Right kidney (tissue), 9 donors: ENCODE results near the gene SLC25A53.
A peak's percentile ranks its signal among the peaks of the same experiment; 100 is the strongest.

Experiments used
- DNase-seq: peaks from one replicate; pipeline ENCODE4 v3.0.0-alpha.2; 2016
- long read RNA-seq, 8 donors: transcript quantifications; one replicate each; lab custom pipeline, GENCODE V29; 2026

Gene SLC25A53, protein sequence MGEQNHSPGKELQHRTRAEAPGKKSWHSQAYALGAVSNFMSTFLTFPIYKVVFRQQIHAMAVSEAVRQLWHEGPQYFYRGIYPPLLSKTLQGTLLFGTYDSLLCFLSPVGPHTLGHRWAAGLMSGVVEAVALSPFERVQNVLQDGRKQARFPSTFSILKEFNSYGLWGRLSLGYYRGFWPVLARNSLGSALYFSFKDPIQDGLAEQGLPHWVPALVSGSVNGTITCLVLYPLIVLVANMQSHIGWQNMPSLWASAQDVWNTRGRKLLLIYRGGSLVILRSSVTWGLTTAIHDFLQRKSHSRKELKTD
- long read RNA-seq, donor 1, transcript SLC25A53-201 (2 exons, 731 nt): major isoform, 5 of 5 reads
- long read RNA-seq, donor 1, partial matches to known transcripts: 0 of 5 reads
- long read RNA-seq, donor 1, other reads (novel, unspliced or antisense): 0 of 5 reads
- long read RNA-seq, donor 2: 0 reads
- long read RNA-seq, donor 3, partial matches to known transcripts: 0 of 3 reads
- long read RNA-seq, donor 3, other reads (novel, unspliced or antisense): 0 of 3 reads
- long read RNA-seq, donor 4, partial matches to known transcripts: 0 of 4 reads
- long read RNA-seq, donor 4, other reads (novel, unspliced or antisense): 0 of 4 reads
- long read RNA-seq, donor 5, partial matches to known transcripts: 0 of 1 reads
- long read RNA-seq, donor 5, other reads (novel, unspliced or antisense): 0 of 1 reads
- long read RNA-seq, donor 6, full-length matches to known transcripts: 3 of 3 reads
- long read RNA-seq, donor 6, partial matches to known transcripts: 0 of 3 reads
- long read RNA-seq, donor 6, other reads (novel, unspliced or antisense): 0 of 3 reads
- long read RNA-seq, donor 7, transcript SLC25A53-201 (2 exons, 731 nt): major isoform, 6 of 68 reads
- long read RNA-seq, donor 7, partial matches to known transcripts: 62 of 68 reads
- long read RNA-seq, donor 7, other reads (novel, unspliced or antisense): 0 of 68 reads
- long read RNA-seq, donor 8, transcript SLC25A53-201 (2 exons, 731 nt): major isoform, 10 of 10 reads
- long read RNA-seq, donor 8, partial matches to known transcripts: 0 of 10 reads
- long read RNA-seq, donor 8, other reads (novel, unspliced or antisense): 0 of 10 reads

DNA sequence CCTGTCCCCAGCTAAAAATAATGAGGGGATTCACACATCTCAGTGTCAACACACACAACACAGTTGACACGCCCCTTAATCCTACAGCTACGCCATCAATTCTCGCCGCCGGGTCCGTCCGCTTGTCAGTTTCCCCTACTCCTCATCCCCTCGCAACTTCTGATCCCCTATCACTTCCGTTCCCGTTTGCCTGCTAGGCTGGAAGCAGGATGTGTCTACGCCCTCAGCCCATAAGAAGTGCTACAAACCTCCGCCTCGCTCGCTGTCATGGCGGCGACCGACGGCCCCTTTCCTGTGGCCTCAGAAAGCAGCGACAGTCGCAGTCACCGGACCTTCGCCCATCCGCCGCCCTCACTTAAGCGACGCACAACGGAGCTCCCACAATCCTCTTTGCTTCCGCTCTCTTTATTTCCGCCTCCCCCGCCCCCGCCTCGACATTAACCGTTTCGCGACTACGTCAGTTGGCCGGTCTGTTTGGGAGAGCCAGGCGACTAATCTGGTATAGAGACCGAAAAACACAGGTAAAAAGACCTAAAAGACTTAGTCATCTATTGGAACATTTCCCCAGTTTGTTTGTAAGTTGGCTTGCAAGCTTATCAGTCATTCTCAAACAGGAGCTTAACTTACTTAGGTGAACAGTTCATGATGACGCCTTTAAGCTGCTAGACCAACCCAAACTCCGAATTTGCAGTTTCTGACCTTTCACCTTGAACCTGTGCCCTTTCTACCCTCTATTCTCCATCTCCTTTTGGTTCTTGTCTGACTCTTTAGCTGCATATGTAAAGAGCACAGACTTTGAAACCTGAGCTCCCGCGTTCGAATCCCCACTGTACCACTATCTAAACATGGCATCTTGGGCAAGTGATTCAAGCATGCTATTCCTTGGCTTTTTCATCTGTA, at the start of gene SLC25A53:
Gene SLC25A53 (minus strand): TSS at position 380 of the 900 bp plus-strand sequence. CDS start 51,752 bp downstream, outside the sequence.
- DNase-seq: peak; percentile 79

GRCh38 chrX:104205548-104205947, 48.7 kb upstream of the SLC25A53 start:
- no peak for DNase-seq

DNA sequence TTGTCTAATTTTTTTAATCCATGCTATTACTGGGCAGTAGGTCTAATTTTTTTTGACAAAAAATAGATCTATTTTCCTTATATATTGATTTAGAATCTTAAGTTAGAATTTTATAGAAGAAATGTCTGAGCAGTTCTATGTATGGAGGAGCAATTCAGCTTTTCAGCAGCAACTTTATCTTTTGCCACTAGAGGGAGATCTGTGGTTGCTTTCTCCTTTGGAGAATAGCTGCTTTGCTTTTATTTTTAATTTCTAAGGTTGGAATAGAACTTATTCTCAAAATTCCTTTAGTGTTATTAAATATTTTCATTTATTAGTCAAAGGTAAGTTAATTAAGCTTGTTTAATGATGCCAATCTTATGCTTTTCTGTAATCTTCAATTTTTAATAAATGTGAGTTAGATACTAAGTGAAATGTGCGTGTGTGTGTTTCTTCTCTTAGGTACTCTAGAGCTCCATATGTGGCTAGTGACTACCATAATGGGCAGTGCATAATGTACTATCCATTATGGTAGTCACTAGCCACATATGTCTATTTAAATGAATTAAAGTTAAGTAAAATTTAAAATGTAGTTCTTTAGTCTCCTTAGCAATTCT, 38.8 kb upstream of the SLC25A53 start:
- no peak for DNase-seq

GRCh38 chrX:104195013-104195412, 38.2 kb upstream of the SLC25A53 start:
- no peak for DNase-seq

GRCh38 chrX:104193485-104193884, 36.7 kb upstream of the SLC25A53 start:
- no peak for DNase-seq

- DNase-seq: no peak
These were observed 33.0 kb upstream of the SLC25A53 start for GRCh38 chrX:104189837-104190236.

DNA sequence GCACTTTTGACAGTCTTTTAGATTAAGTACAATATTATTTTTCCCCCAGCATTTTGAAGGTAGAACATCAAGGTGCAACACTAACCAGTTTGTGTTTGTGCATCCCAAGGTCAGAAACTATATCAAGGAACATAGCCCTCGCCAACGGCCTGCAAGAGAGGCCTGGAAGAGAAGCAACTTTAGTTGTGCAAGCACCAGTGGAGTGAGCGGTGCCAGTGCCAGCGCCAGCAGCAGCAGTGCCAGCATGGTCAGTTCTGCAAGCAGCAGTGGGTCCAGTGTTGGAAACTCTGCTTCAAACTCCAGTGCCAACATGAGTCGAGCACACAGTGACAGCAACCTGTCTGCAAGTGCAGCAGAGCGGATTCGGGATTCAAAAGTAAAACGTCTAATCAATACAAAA, 31.1 kb upstream of the SLC25A53 start:
- DNase-seq: no peak

GRCh38 chrX:104183685-104184084, 26.9 kb upstream of the SLC25A53 start:
- DNase-seq: no peak

DNA sequence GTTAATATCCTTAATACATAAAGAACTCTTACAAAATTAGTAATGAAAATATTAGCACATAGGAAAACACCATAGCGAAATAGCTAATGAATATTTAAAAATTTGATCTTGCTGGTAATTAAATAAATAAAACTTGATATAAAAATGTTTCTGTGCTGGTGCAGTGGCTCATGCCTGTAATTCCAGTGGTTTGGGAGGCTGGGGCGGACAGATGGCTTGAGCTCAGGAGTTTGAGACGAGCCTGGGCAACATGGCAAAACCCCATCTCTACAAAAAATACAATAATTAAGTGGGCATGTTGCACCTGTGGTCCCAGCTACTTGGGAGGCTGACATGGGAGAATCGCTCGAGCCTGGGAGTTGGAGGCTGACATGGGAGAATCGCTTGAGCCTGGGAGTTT, 17.0 kb upstream of the SLC25A53 start:
- DNase-seq: no peak

- no peak for DNase-seq
These were observed 16.0 kb upstream of the SLC25A53 start for GRCh38 chrX:104172788-104173187.

GRCh38 chrX:104172121-104172520, 15.3 kb upstream of the SLC25A53 start:
- DNase-seq: no peak

DNA sequence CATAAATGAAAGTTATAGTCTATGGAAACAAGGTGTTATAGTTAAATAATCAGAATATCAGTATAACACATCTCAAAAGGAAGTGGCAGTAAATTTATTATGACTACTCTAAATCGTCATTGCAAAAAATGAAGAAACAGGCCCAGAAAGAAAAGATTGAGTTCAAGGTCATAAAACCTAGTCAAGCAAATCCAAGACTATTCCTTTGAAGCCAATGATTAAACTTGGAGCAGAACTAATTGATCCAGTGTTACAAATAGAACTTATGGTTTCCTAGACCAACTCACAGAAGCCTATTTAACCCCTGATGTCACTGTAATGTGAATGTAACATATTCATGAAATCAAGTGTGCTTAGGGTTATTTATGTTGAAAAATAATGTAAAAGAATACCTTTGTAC, 11.3 kb upstream of the SLC25A53 start:
- DNase-seq: no peak

- peak; percentile 79 for DNase-seq
These were observed 10.1 kb upstream of the SLC25A53 start for GRCh38 chrX:104166735-104167436.

DNA sequence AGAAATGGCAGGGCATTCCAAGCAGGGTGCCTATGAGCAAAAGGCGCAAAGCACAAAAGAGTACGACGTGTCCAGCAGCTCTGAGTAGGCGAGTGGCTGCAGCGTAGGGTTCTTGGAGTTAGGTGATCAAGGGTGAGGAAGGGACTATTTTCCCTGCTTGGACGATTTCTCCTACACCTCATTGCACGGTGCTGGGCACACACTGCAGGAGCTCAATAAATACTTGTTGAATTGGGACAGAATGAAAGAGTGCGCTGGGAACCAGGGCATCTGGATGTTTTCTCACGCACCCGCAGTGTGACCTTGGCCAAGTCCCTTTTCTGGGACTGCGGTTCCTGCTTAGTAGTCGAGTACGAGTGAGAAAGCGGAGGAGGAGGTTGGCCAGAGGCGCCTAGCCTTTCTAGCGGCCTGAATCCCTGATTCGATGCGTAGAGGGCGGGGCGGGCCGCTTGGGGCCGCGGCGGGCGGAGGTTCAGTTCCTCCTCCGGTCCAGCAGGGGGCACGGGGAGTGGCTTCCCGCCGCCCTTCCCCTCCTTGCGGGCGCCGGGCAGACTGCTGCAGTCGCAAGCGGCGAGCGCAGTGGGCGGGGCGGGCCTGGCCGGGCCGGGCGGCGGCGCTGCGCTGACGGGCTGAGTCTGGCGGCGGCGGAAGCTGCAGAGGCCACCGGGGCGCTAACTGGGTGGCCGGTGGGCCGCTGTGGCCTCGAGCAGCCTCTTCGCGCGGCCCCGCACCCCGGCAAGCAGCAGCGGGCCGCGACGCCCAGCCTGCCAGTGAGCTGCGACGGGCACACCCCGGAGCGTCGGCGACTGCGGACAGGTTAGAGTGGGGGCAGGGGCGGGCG, 9.3 kb upstream of the SLC25A53 start, which contains the start of gene FAM199X:
Gene FAM199X (plus strand): TSS at position 560 of the 841 bp plus-strand sequence. CDS start 333 bp downstream, outside the sequence.
- DNase-seq: peak; percentile 81

DNA sequence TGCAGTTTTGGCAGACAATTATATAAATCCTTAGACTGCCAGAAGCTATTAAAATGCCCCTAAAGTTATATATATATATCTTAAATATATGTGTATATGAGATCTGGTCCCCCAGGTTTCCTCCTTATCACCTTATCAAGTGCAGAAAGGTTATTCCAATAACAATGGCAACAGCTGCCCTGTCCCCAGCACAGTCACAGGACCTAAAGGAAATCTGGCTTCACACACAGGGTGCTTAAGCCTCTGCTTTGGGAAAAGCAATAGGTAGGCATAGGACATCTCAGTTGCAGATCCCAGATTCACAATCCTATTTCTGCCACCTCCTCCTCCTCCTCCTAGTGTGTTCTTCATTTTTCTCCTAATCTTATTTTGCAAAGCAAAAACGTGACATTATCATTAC, 5.8 kb downstream of the SLC25A53 start:
- no peak for DNase-seq

- DNase-seq: no peak
These were observed 15.6 kb downstream of the SLC25A53 start for GRCh38 chrX:104141087-104141760.

- no peak for DNase-seq
These were observed 19.3 kb downstream of the SLC25A53 start for GRCh38 chrX:104137496-104137895.

- peak; percentile 56 for DNase-seq
These were observed 20.4 kb downstream of the SLC25A53 start for GRCh38 chrX:104136241-104137019.
